Upper lobe of left lung (tissue), 4 donors: Measurements from ENCODE around the gene ACACA.

Experiments used
- CTCF ChIP-seq, 6 experiments: fragments of 450-650 bp in 4 of 6; fragments of 200-600 bp in 2 of 6; sonication (generic) in 2 of 6; IDR thresholded peaks; one replicate each; pipeline ENCODE4 v1.5.1; 2016 to 2019; ENCODE audit warnings: antibody characterized with exemption in 6 of 6
- POLR2A ChIP-seq, 4 donors: fragments of 450-650 bp; IDR thresholded peaks; one replicate each; pipeline ENCODE4 v1.5.1; 2016 to 2017; ENCODE audit warnings: antibody characterized with exemption in 4 of 4, mild to moderate bottlenecking in 2 of 4
- POLR2AphosphoS5 ChIP-seq, 2 donors: sonication (generic); formaldehyde crosslinking; IDR thresholded peaks; one replicate each; pipeline ENCODE4 v1.5.1; 2017; ENCODE audit warnings: antibody characterized with exemption in 2 of 2

DNA sequence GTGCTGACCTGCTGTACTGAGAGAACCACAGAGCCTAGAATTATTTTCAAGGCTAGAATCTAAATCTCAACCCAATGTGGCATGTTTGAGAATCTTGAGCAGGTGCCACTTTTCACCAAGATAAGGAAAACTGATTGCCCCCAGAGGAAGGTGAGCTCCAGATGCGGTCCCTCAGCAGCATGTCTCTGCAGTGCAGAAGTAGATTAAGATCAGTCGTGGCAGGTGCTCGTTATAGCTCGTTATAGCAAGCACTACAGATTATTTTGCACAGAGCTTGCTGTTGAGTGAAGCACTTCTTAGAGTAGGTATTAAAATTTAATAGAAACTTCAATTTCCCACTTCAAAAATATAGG, 281.8 kb downstream of the ACACA start:
- no peak for TF ChIP-seq POLR2A (IDR thresholded peaks at IDR 0.05)
- TF ChIP-seq CTCF (IDR thresholded peaks at IDR 0.05), result no peak
- no peak for TF ChIP-seq POLR2AphosphoS5 (IDR thresholded peaks at IDR 0.05)
